Esophagus (tissue), 2 donors: ENCODE results near the gene PXDN. TPM values are rescaled to one million over a fixed set of nuclear protein-coding genes. Genes with fewer than 3 reads are reported as not detected.
"Not testable (repeated sequence)": the region's sequence is repeated elsewhere in the genome, so short reads cannot be mapped to it uniquely, and the experiment has no call there.

Experiments used
- H3K27ac ChIP-seq, 2 donors: one replicate each; pipeline ENCODE4 v1.5.1; 2013; ENCODE audit warnings: low read depth in 2 of 2, mild to moderate bottlenecking in 2 of 2, inconsistent platforms in 1 of 2, low read length in 1 of 2, moderate library complexity in 1 of 2
- H3K27me3 ChIP-seq, 2 donors: one replicate each; pipeline ENCODE4 v1.6.1; 2013; ENCODE audit warnings: low read length in 2 of 2, control low read depth in 1 of 2, mild to moderate bottlenecking in 1 of 2; ENCODE audit not compliant: insufficient read depth in 2 of 2, control insufficient read depth in 1 of 2
- H3K36me3 ChIP-seq, 2 donors: one replicate each; pipeline ENCODE4 v1.6.1; 2013; ENCODE audit warnings: low read length in 1 of 2; ENCODE audit not compliant: control insufficient read depth in 2 of 2, insufficient read depth in 2 of 2
- H3K4me1 ChIP-seq, 2 donors: one replicate each; pipeline ENCODE4 v1.6.1; 2013; ENCODE audit warnings: low read length in 1 of 2; ENCODE audit not compliant: control insufficient read depth in 2 of 2, insufficient read depth in 2 of 2
- H3K4me3 ChIP-seq, 2 donors: one replicate each; pipeline ENCODE4 v1.5.1; 2013; ENCODE audit warnings: low read length in 2 of 2, mild to moderate bottlenecking in 2 of 2, low read depth in 1 of 2, moderate library complexity in 1 of 2
- H3K9me3 ChIP-seq, 2 donors: one replicate each; pipeline ENCODE4 v1.6.1; 2013; ENCODE audit warnings: mild to moderate bottlenecking in 2 of 2, low read depth in 1 of 2, low read length in 1 of 2, moderate library complexity in 1 of 2; ENCODE audit not compliant: control insufficient read depth in 2 of 2, insufficient read depth in 1 of 2
- WGBS, 2 donors: extraction: QIAGEN DNeasy Blood & Tissue Kit; methylation state at CpG; one replicate each; pipeline ENCODE4 v1.1.7; 2013; 5-methylcytosine and 5-hydroxymethylcytosine counted together
- polyA plus RNA-seq, 2 donors: library from polyadenylated mRNA; stranded (reverse); fragments of 200-250 nt; gene quantifications; one replicate each; pipeline ENCODE4 v1.2.3, GENCODE V29; 2013
- donor health status: healthy with polysubstance abuse.
- donor health status: Bipolar disorder and iron deficiency.

The PXDN gene
- polyA plus RNA-seq, 2 donors = 1.1 to 1.9 TPM

GRCh38 chr2:1736997-1737480, 7.3 kb downstream of the PXDN start:
- 78 to 84% methylated on average over 17 of the region's 17 CpGs for WGBS, 2 donors
- H3K36me3 ChIP-seq = no peaks in the 10 kb centered on the region
- no peaks in the 10 kb centered on the region for H3K27me3 ChIP-seq
- no peaks in the 10 kb centered on the region for H3K4me1 ChIP-seq
- no peak overlapping the region for H3K27ac ChIP-seq
- H3K4me3 ChIP-seq = no peak overlapping the region
- H3K9me3 ChIP-seq = peaks cover 0 to 4% of the 10 kb centered on the region in 2 donors

- 68 to 76% methylated on average over 2 of the region's 2 CpGs for WGBS, 2 donors
- Histone ChIP-seq H3K9me3 (no peaks in the 10 kb centered on the region), H3K4me3 (no peak overlapping the region), H3K27me3 (no peaks in the 10 kb centered on the region), H3K36me3 (no peaks in the 10 kb centered on the region), H3K27ac (no peak overlapping the region), H3K4me1 (peaks cover 0 to 4% of the 10 kb centered on the region in 2 donors)
Observed at GRCh38 chr2:1736045-1736444, 8.3 kb downstream of the PXDN start.

GRCh38 chr2:1733298-1733697, 11.0 kb downstream of the PXDN start:
- H3K4me3 ChIP-seq, H3K27ac ChIP-seq, H3K4me1 ChIP-seq, H3K36me3 ChIP-seq, H3K9me3 ChIP-seq, H3K27me3 ChIP-seq: not testable (repeated sequence)
- 95% methylated on average over 19 of the region's 19 CpGs for WGBS, 2 donors

- WGBS, 2 donors = 43 to 58% methylated on average over 10 of the region's 10 CpGs
- Histone ChIP-seq H3K36me3 (no peaks in the 10 kb centered on the region), H3K27me3 (no peaks in the 10 kb centered on the region), H3K4me1 (peaks cover 0 to 4% of the 10 kb centered on the region in 2 donors), H3K9me3 (no peaks in the 10 kb centered on the region), H3K4me3 (no peak overlapping the region), H3K27ac (peak overlapping the region in 1 of 2 donors; percentile 47)
Observed at GRCh38 chr2:1731963-1732768, 12.1 kb downstream of the PXDN start.

- no peaks in the 10 kb centered on the region for H3K36me3 ChIP-seq
- peak overlapping the region; percentile 26 to 70 for H3K27ac ChIP-seq
- H3K9me3 ChIP-seq = no peaks in the 10 kb centered on the region
- H3K4me3 ChIP-seq = no peak overlapping the region
- 68% methylated on average over 8 of the region's 8 CpGs for WGBS, 2 donors
- peaks cover 0 to 4% of the 10 kb centered on the region in 2 donors for H3K4me1 ChIP-seq
- no peaks in the 10 kb centered on the region for H3K27me3 ChIP-seq
Observed at GRCh38 chr2:1731447-1731962, 12.8 kb downstream of the PXDN start.

- H3K27me3 ChIP-seq = no peaks in the 10 kb centered on the region
- H3K4me3 ChIP-seq = no peak overlapping the region
- H3K27ac ChIP-seq = peak overlapping the region; percentile 26 to 77
- 54 to 57% methylated on average over 10 of the region's 10 CpGs for WGBS, 2 donors
- H3K4me1 ChIP-seq = peaks cover 0 to 4% of the 10 kb centered on the region in 2 donors
- H3K9me3 ChIP-seq = no peaks in the 10 kb centered on the region
- H3K36me3 ChIP-seq = no peaks in the 10 kb centered on the region
Observed at GRCh38 chr2:1730015-1730927, 14.0 kb downstream of the PXDN start.

GRCh38 chr2:1729242-1729641, 15.1 kb downstream of the PXDN start:
- Histone ChIP-seq H3K27ac (no peak overlapping the region), H3K36me3 (no peaks in the 10 kb centered on the region), H3K9me3 (no peaks in the 10 kb centered on the region), H3K4me3 (no peak overlapping the region), H3K4me1 (peaks cover 0 to 4% of the 10 kb centered on the region in 2 donors), H3K27me3 (no peaks in the 10 kb centered on the region)
- WGBS, 2 donors = 61 to 75% methylated on average over 7 of the region's 7 CpGs

- H3K27me3 ChIP-seq = no peaks in the 10 kb centered on the region
- no peaks in the 10 kb centered on the region for H3K36me3 ChIP-seq
- peaks cover 0 to 4% of the 10 kb centered on the region in 2 donors for H3K4me1 ChIP-seq
- no peaks in the 10 kb centered on the region for H3K9me3 ChIP-seq
- H3K27ac ChIP-seq = no peak overlapping the region
- H3K4me3 ChIP-seq = no peak overlapping the region
- WGBS, 2 donors = 48 to 72% methylated on average over 14 of the region's 14 CpGs
Observed at GRCh38 chr2:1728821-1729220, 15.5 kb downstream of the PXDN start.

GRCh38 chr2:1727796-1728474, 16.4 kb downstream of the PXDN start:
- 87 to 94% methylated on average over 16 of the region's 16 CpGs for WGBS, 2 donors

More at GRCh38 chr2:1727796-1728474, 16.4 kb downstream of the PXDN start:
- Histone ChIP-seq H3K4me1 (peaks cover 0 to 4% of the 10 kb centered on the region in 2 donors), H3K27ac (no peak overlapping the region), H3K36me3 (no peaks in the 10 kb centered on the region), H3K9me3 (no peaks in the 10 kb centered on the region), H3K4me3 (no peak overlapping the region), H3K27me3 (no peaks in the 10 kb centered on the region)
